Tibial nerve (tissue), 4 donors: Measurements from ENCODE around the gene TIE1. TPM values are rescaled to one million over a fixed set of nuclear protein-coding genes. Genes with fewer than 3 reads are reported as not detected.
A peak's percentile ranks its signal among the peaks of the same experiment; 100 is the strongest.

Experiments used
- DNase-seq, 2 donors: peaks; one replicate each; pipeline ENCODE4 v3.0.0-alpha.2; 2019; ENCODE audit warnings: low spot score in 2 of 2
- H3K27ac ChIP-seq, 4 donors: fragments of 200-600 bp; sonication (generic) in 3 of 4; one replicate each; pipeline ENCODE4 v1.5.1; 2017 to 2019; ENCODE audit warnings: mild to moderate bottlenecking in 1 of 4
- H3K27me3 ChIP-seq, 2 donors: fragments of 200-600 bp; sonication (generic) in 1 of 2; one replicate each; pipeline versions ENCODE4 v1.5.1 to v1.6.0; 2017 to 2019
- H3K36me3 ChIP-seq, 3 donors: fragments of 200-600 bp; sonication (generic); one replicate each; pipeline ENCODE4 v1.5.1; 2018 to 2019
- H3K4me1 ChIP-seq, 4 donors: fragments of 200-600 bp; sonication (generic) in 3 of 4; one replicate each; pipeline ENCODE4 v1.5.1; 2017 to 2019
- H3K4me3 ChIP-seq, 4 donors: fragments of 200-600 bp; sonication (generic) in 3 of 4; one replicate each; pipeline ENCODE4 v1.5.1; 2017 to 2019; ENCODE audit warnings: mild to moderate bottlenecking in 1 of 4, moderate library complexity in 1 of 4
- H3K9me3 ChIP-seq, 4 donors: fragments of 200-600 bp; sonication (generic) in 3 of 4; one replicate each; pipeline ENCODE4 v1.5.1; 2017 to 2019
- CTCF ChIP-seq, 5 experiments: fragments of 200-600 bp in 3 of 5; fragments of 450-650 bp in 2 of 5; sonication (generic) in 3 of 5; IDR thresholded peaks; one replicate each; pipeline ENCODE4 v1.5.1; 2016 to 2019; ENCODE audit warnings: antibody characterized with exemption in 5 of 5, mild to moderate bottlenecking in 3 of 5, moderate library complexity in 2 of 5
- EP300 ChIP-seq, 2 donors: sonication (generic); formaldehyde crosslinking; IDR thresholded peaks; one replicate each; pipeline ENCODE4 v1.6.1; 2017; ENCODE audit warnings: antibody characterized with exemption in 2 of 2, mild to moderate bottlenecking in 1 of 2
- POLR2A ChIP-seq, 2 donors: fragments of 450-650 bp; IDR thresholded peaks; one replicate each; pipeline ENCODE4 v1.6.1; 2017; ENCODE audit warnings: antibody characterized with exemption in 2 of 2, mild to moderate bottlenecking in 2 of 2, moderate library complexity in 2 of 2
- WGBS, 2 donors: methylation state at CpG; one replicate each; pipeline ENCODE4 v1.1.5; 2018; 5-methylcytosine and 5-hydroxymethylcytosine counted together
- total RNA-seq, 4 donors: library from RNA; depleted of rRNA; stranded (reverse); fragments of >200 nt; gene quantifications; one replicate each; pipeline ENCODE4 v1.1.0, GENCODE V29; 2016

The TIE1 gene
- total RNA-seq, 4 donors from 2014 or later = 37.5 to 95.9 (median 68.1) TPM

DNA sequence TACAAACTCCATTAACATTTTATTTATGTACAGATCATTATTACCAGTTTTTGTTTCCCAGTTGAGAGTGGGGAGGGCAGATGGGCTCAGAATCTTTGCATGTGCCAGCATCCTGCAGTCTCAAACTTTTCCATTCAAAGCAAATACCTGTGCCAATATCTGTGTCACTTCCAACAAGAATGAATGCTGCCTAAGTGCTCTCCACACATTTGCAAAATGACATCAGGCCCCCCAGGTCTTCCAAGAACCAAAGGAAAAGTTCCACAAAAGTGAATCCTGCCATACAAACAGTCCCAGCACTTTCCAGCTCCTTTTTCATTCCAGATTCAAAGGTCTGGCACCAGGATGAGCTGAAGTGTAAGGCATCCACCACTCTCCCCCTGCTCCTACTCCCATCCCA lies 1.7 kb upstream of the TIE1 start:
- peak overlapping the region; percentile 12 to 82 (median 36) for H3K27ac ChIP-seq
- H3K4me1 ChIP-seq = peaks cover 0 to 57% (median 24%) of the 10 kb centered on the region in 4 donors
- H3K4me3 ChIP-seq = no peak overlapping the region
- no peaks in the 10 kb centered on the region for H3K36me3 ChIP-seq
- no peaks in the 10 kb centered on the region for H3K27me3 ChIP-seq
- no peaks in the 10 kb centered on the region for H3K9me3 ChIP-seq
- DNase-seq = no peak
- TF ChIP-seq POLR2A (IDR thresholded peaks at IDR 0.05) = no peak
- TF ChIP-seq EP300 (IDR thresholded peaks at IDR 0.05) = no peak
- no peak for TF ChIP-seq CTCF (IDR thresholded peaks at IDR 0.05)

- WGBS, 2 donors = 37 to 56% methylated on average over 1 of the region's 1 CpG
- TF ChIP-seq EP300 (IDR thresholded peaks at IDR 0.05) (peak in 1 of 2 donors; percentile 45), CTCF (IDR thresholded peaks at IDR 0.05) (no peak), POLR2A (IDR thresholded peaks at IDR 0.05) (peak in 1 of 2 donors; percentile 24)
- Histone ChIP-seq H3K27me3 (no peaks in the 10 kb centered on the region), H3K9me3 (no peaks in the 10 kb centered on the region), H3K27ac (peak overlapping the region; percentile 23 to 82 (median 47)), H3K4me3 (peak overlapping the region in 2 of 4 donors; percentile 6 to 37), H3K4me1 (peaks cover 0 to 37% (median 13%) of the 10 kb centered on the region in 4 donors), H3K36me3 (no peaks in the 10 kb centered on the region)
- DNase-seq = no peak
These were observed 1.4 kb downstream of the TIE1 start for GRCh38 chr1:43302201-43302600.

- H3K36me3 ChIP-seq = no peaks in the 10 kb centered on the region
- peak overlapping the region in 2 of 4 donors; percentile 6 to 37 for H3K4me3 ChIP-seq
- WGBS, 2 donors = 51 to 54% methylated on average over 7 of the region's 7 CpGs
- H3K27me3 ChIP-seq = no peaks in the 10 kb centered on the region
- DNase-seq = no peak
- H3K4me1 ChIP-seq = peaks cover 0 to 34% (median 11%) of the 10 kb centered on the region in 4 donors
- TF ChIP-seq CTCF (IDR thresholded peaks at IDR 0.05) (no peak), EP300 (IDR thresholded peaks at IDR 0.05) (no peak), POLR2A (IDR thresholded peaks at IDR 0.05) (no peak)
- H3K9me3 ChIP-seq = no peaks in the 10 kb centered on the region
- peak overlapping the region; percentile 23 to 82 (median 47) for H3K27ac ChIP-seq
These were observed 2.1 kb downstream of the TIE1 start for GRCh38 chr1:43302721-43303470.

DNA sequence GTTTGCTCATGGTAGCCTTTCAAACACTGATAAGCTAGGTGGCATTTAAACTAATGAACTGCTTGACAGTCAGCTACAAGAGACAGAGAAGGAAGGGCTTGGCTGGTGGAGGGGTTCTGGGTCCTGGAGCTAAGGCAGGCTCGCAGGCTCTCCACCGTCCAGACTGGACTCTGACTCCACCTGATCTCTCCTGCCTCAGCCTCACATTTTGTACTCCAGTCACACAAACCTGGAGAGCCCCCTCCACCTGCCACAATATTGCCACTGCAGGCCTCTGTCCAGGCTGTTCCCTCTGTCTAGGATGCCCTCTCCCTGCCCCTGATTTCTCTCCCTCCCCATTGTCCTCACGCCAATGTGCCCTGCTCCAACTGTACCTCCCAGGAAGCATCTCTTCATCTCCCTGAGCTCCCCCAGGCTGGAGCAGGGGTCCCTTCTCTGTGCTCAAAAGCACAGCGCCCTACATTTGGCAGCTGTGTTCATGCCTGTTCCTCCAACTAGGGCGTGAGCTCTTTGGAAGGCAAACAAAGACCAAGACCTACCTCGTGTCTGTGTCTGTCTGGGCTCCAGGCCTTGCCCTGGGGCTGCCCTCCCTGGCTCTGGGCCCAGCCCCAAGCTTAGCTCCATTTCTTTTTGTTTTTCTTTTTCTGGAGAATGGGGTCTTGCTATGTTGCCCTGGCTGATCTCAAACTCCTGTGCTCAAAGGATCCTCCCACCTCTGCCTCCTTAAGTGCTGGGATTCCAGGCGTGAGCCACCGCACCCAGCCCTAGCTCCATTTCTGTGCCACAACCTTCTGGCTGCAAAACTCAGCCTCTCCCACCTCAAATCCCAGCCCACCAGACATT lies 2.9 kb downstream of the TIE1 start:
- WGBS, 2 donors = 46 to 49% methylated on average over 8 of the region's 8 CpGs
- no peak for TF ChIP-seq POLR2A (IDR thresholded peaks at IDR 0.05)
- no peak for TF ChIP-seq CTCF (IDR thresholded peaks at IDR 0.05)
- no peak for TF ChIP-seq EP300 (IDR thresholded peaks at IDR 0.05)
- H3K36me3 ChIP-seq = no peaks in the 10 kb centered on the region
- no peaks in the 10 kb centered on the region for H3K27me3 ChIP-seq
- peak overlapping the region; percentile 5 to 82 (median 53) for H3K27ac ChIP-seq
- no peaks in the 10 kb centered on the region for H3K9me3 ChIP-seq
- peak overlapping the region in 1 of 4 donors; percentile 37 for H3K4me3 ChIP-seq
- H3K4me1 ChIP-seq = peaks cover 0 to 34% (median 11%) of the 10 kb centered on the region in 4 donors
- DNase-seq = no peak

GRCh38 chr1:43304314-43304681 lies 3.5 kb downstream of the TIE1 start:
- no peak overlapping the region for H3K4me3 ChIP-seq
- 27 to 38% methylated on average over 8 of the region's 8 CpGs for WGBS, 2 donors
- H3K36me3 ChIP-seq = no peaks in the 10 kb centered on the region
- no peaks in the 10 kb centered on the region for H3K9me3 ChIP-seq
- peaks cover 0 to 34% (median 11%) of the 10 kb centered on the region in 4 donors for H3K4me1 ChIP-seq
- no peak for DNase-seq
- H3K27ac ChIP-seq = peak overlapping the region in 3 of 4 donors; percentile 5 to 82 (median 58)
- TF ChIP-seq POLR2A (IDR thresholded peaks at IDR 0.05) = no peak
- no peak for TF ChIP-seq CTCF (IDR thresholded peaks at IDR 0.05)
- TF ChIP-seq EP300 (IDR thresholded peaks at IDR 0.05) = no peak
- H3K27me3 ChIP-seq = no peaks in the 10 kb centered on the region
